Activated CD4-positive, alpha-beta T cell treated with anti-CD3 and anti-CD28 coated beads, Interleukin-2, amount 50 U/mL, for 24 hours (primary cell): Measurements from ENCODE around the gene PDCD7.
"Not testable (repeated sequence)": the region's sequence is repeated elsewhere in the genome, so short reads cannot be mapped to it uniquely, and the experiment has no call there.

Experiments
- DNase-seq, 2 donors: peaks; one replicate each; pipeline ENCODE4 v3.0.0-alpha.2; 2020; ENCODE audit warnings: low read depth in 1 of 2, low spot score in 1 of 2

The PDCD7 gene

DNA sequence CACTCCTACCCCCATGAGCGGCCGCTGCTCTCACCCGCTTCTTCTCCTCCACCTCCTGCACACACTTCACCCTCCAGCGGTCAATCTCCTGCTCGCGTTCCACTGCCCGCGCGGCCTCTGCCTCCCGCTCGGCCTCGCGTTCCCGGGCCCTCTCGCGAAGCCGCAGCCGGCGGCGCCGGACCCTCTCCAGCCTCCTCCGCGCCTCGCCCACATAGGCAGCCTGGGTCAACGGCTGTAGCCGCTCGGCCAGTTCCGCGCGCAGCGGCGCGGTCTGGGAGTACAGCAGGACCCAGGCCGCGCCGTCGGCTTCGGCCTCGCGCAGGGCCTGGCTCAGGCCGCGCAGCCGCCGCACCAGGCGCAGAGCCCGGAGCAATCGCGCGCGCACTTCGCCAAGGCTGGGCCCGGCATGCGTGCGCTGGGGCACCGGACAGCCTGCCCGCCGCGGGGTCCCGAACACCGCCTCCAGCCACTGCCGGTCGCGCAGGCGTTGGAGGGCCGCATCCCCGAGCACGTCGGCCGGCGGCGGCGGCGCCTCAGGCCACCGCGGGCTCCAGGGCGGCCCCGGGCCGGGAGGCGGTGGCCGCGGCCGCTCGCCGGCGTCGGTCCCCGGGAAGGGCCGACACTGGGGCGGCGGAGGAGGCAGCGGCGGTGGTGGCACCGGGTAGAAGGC, 595 bp downstream of the PDCD7 start:
- DNase-seq, result peak in 1 of 2 donors; percentile 2

DNA sequence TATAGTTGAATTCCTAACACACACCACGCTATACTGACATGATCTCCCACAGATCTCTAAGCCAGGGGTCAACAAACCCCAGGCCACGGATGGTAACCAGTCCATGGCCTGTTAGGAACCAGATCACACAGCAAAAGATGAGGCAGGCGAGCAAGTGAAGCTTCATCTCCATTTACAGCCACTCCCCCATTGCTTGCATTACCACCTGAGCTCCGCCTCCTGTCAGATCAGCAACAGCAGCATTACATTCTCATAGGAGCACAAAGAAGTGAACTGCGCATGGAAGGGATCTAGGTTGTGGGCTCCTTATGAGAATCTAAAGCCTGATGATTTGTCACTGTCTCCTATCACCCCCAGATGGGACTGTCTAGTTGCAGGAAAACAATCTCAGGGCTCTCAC, 2.7 kb downstream of the PDCD7 start:
- no peak for DNase-seq

DNA sequence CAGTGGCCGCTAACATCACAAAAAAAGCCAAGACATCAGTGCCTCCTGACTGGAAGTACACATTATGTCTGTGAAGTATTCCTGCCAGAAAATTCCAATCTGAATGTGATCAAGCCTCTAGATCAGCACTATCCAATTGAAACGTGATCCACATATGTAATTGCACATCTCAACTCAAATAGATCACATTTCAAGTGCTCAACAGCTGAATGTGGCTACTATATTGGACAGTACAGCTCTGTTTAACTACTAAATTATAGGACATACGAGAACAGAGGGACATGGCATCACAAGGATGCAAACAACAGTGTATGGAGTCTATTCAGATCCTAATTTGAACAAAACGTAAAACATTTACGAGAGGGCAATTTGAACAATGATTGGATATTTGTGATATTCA, 18.1 kb downstream of the PDCD7 start:
- no peak for DNase-seq

DNA sequence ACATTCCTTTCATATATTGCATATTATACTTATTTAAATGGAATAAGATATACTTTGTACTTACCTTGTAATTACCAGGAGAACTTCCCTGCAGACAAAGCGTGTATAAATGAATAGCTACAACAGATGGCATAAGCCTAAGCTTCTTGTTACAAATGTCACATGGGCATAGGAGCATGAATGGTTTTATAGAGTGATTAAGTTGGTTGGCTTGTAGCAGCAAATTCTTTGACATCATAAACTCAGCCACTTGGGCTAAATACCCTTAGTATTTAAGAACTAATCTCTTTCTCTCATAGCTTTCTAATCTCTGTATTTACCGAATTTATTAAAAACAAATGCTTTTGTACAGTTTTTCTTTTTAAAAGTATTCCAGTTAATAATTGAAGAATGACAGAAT, 18.5 kb downstream of the PDCD7 start, which contains the start of gene UBAP1L:
UBAP1L (minus strand) TSS at position 115 of the 400 bp plus-strand sequence. CDS start 8,985 bp downstream, outside the sequence.
- no peak for DNase-seq

DNA sequence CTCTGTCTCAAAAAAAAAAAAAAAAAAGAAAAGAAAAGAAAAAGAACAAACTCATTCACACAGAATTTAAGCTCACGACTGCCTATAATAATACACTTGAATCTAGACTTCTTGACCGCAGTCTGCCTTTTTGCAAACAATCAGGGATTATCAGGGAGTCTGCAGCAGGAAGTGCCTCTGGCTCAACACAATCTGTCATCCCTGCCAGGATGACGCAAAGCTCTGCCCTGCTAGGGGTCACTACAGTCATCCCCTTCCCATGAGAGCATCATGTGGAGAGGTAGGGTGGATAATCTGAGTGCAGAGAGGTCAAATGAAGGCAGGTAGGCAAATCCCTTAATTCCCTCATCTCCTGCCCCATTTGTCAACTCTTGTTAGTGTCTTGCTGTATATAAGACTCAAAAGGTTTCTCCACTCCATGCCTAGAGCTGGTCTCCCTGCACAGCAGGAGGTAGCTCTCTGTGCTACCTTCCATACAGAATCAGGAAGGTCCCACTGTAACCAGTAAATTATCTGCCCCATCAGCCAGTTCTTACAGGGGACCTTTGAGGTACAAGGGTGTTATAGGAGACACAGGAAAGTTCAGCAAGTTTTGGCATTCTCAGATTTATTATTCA, 22.8 kb downstream of the PDCD7 start:
- no peak for DNase-seq

DNA sequence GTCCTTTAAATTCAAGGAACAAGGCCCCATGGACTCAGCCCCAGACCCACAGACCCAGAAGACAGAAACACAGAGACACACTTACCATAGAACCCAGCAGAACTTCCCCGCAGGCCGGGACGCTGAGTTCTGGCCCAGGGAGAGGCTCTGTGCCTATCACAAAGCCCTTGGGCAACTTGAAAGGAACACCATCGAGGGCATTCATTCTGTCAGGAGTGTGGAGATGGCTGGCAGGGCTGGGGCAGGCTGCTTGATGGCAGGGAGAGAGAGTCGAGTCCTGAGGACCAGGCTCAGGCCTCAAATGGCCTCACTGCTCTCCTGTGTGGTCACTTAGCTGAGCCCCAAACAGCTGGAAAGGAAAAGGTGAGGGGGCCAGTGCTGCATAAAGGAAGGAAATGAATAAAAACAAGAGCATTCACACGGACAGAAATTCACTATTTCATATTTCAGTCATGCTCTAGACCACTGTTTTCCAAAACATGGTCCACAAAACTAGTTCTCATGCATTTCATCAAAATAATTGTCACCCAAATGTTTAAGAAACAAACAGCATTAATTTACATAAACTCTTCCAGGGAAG, 27.5 kb downstream of the PDCD7 start:
- DNase-seq, result no peak

DNA sequence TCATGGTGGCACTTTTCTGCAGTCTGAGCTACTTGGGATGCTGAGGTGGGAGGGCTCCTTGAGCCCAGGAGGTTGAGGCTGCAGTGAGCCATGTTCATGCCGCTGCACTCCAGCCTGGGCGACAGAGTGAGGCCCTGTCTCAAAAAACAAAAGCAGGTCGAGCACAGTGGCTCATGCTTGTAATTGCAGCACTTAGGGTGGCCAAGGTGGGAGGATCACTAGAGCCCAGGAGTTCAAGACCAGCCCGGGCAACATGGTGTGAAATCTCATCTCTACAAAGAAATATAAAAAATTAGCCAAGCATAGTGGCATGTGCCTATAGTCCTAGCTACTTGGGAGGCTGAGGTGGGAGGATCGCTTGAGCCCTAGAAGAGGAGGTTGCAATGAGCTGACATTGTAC, 28.6 kb downstream of the PDCD7 start:
- DNase-seq, result no peak

DNA sequence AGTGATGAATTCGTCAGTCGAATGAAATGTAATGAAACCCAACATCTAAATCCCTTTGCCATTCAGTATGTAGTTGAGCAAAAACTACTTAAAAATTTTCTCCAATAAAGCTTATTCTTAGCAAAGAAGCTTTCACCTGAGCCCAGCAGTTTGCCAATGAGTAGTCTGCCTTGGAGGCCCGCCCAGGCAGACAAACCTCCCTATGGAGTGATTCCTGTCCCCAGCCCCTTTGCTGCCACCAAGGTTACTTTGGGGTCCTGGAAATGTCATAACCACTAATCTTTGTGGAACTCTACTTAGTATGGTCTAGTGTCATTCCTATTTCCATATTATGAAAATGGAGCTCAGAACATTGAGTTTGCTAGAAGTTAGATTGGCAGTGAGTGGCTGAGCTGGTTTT, 30.7 kb downstream of the PDCD7 start:
- no peak for DNase-seq

DNA sequence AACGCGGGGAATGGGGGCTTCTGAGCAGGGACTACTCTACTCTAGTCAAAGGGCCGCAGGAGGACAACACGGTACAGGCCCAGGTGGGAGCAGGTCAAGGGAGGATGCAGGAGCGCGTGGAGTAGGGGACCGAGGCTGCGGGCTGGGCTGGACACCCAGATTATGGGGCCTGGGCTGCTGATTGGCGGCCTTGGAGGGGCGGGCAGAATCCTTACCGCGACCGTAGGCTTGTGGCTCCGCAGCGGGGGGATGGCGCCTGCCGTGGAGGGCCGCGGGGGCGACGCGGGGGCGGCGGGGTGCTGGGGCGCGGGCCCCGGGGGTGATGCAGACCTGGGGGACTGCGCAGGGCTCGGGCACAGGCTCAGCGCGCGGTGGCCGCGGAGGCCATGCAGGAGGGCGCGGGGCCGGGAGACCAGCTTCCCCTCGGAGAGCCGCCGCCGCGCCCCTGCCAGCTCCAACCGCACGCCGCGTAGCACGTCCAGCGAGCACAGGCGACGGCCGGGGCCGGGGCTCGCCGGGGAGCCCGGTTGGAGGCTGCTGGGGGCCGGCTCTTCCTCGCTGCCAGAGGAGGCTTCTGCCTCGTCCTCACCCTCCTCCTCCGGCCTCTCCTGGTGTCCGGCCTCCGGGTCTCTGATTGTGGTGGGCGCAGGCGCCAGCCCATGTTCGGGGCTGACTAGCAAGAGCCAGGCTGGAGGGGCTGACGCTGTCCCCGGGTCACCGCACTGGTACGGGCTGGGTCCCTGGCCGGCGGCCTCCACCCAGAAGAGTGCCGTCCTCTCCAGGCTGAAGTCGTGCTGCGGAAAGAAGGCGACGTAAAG, 31.5 kb downstream of the PDCD7 start:
- no peak for DNase-seq

DNA sequence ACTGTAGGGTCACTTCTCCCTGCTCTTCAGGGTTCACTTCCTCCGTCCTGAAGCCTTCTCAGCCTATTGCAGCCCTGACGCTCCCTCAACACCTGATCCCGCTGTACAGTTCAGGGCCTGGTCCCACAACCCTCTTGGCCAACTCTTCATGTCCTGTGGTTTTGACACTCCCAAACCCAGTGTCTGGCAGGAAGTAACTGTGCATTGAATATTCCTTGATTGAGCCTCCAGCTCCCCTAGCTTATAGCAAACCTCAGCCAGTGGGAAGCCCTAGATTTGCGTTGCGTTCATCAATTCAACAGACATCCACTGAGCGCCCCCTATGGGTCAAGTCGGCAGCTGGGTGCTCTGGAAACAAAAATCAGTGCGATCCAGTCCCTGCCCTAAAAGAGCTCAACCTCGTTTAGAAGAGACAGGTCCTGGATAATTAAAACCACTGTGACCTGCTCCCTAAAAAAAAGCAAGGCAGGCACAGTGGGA, 32.2 kb downstream of the PDCD7 start:
- peak in 1 of 2 donors; percentile 21 for DNase-seq

DNA sequence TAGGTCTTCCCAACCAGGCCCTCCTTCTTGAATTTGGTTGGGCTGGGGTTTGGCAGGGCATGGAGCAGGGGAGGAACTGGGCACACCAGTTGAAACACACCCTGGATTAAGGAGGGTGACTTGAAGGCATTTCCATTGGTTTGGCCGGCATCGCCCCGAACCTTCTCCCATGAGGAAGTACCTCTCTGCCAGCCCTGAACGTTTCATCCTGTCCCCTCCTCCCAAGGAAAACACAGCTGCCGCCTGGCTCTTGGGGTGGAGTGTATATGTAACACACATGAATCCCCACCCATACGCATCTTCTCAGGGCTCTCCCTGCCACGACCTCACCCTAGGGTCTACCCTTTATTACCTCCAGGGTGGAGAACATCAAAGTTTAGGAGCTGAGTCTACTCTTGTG, 33.2 kb downstream of the PDCD7 start:
- DNase-seq, result no peak

DNA sequence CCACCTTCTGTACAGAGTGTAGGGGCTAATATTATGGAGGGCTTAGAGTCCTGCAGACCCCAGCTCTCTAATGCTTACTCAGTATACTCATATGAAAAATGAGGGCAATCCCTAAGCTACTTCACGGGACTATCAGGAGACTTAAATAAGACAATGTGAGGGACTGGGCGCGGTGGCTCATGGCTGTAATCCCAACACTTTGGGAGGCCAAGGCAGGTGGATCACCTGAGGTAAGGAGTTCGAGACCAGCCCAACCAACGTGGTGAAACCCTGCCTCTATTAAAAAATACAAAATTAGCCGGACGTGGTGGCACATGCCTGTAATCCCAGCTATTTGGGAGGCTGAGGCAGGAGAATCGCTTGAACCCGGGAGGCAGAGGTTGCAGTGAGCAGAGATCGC, 33.8 kb downstream of the PDCD7 start:
- DNase-seq, result not testable (repeated sequence)

DNA sequence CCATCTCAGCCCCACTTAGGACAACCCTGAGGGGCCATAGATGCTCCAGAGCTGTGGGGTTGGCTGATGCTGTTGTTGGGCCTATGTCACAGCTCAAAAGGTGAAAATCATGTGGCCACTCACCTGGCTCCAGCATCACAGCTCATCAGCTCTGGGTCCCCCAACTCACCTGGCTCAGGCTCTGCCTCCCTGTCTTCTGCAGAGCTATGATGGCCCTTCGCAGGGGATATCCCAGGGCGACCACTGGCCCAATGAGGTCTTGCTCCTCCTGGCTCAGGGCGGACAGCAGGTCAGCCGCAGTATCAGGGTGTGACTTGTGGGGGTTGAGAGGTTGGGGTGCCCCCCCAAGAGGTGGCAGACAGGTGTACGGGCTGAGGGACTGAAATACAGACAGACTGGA, 34.3 kb downstream of the PDCD7 start:
- DNase-seq, result no peak

DNA sequence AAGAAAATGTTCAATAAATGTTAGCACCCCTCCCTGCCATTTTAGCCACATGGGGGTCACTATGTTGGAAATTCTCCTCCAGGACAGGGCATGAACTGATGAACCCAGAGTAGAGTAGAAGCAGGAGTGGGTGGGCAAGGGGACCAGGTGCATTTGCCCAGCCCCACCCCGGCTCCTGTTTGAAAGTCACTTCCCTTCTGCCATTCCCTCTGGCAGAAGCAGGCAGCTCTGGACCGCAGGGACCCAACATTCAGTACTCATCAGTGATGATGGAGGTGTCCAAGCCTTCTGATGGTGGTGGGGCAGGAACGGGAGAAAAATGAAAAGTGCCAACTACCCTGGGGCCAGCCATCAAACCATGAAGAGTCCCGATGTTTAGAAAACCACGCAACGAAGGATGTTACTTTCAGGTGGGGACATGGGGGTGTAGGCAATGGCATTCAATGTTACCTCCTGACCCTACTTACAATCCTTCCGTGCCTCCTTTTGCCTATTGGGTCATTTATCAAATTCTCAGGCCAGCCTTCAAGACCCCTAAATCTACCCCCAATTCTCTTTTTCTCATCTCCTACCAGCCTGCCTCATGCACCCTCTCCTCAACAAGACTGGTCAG, 35.9 kb downstream of the PDCD7 start:
- no peak for DNase-seq

DNA sequence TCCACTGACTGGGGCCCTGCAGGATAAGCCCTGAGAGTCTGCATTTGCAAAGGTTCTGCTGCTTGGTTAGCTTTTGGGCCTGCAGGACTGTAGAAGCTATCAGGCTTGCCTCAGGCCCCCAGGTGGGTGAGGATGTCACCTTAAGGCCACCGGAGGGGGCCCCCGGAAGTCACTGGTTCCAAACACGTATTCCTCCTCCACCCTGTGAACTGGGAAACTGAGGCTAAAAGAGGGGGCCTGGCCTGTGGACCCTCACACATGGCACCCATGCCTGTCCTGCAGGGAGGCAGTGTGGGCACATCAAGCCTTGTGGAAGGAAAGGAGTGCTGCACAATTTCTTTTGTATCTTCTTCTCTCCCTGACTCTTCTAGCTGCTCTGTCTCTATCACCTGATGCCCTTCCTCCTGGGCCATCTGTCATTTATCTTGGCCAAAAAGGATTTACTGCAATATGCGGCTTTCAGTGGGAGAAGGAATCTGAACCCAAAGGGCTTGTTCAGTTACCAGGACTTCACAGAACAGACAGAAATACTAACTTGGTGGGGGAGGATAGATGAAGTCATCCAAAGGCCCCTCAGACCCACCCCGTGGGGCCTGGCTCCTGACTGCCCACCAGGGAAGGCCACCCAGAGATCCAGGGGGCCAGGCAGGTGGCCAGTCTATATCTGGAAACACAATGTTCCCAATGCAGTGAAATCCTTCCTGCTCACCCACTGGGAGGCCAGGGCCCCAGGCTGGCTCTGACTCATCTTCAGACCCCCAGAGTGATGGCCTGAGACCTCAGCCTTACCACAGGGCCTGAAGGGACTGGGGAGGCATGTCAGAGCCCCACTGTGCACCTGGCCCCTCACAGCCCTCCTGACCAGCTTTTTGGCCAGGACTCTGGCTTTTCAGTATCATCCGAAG, 36.9 kb downstream of the PDCD7 start:
- DNase-seq, result no peak

DNA sequence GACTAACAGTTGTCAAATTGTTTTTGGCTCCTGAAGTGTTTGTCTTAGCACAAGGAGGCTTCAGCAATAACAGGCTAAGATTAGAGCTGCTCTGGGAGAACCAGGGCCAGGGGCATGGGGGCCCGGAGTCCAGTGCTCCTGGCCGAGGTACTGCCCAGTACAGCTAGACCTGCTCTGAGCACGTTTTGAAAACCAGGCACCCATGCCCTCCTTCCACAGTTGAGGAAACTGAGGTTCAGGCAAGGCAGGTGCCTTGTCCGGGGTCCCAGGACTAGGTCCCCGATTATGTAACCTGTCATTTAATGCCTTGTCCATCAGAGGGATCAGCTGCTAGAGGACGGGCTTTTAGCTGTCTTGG, 37.9 kb downstream of the PDCD7 start:
- no peak for DNase-seq

DNA sequence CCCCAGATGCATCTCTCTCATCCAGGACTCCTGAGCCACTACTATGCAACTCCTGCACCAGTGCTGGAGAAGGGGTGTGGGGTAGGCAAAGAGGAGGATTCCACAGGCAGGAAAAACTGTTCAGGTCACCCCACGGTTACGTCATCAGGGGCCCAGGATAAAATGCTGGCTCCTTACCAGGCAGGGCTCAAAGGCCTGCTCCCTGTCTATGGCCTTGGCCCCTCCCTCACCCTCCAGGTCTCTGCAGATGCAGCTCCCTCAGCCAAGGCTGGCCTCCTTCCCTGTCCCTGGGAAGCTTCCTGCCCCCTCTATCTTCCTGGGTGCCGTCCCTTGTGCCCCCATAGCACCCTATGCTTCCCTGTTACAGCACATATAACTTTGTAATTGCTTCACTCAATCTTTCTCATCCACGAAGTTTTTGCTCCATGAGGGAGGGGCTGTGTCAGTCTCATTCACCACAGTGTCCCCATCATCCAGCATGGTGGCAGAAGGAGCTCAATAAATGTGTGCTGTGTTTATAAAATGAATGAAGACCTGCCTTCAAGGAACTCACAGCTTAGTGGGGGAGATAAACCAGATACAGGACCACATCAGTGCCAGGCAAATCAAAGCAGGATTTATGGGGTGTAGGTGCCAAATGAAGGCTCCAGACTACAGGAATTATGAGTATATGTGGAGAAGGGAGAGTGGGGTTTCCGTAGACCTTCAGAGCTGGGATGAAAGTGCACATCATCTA, 38.4 kb downstream of the PDCD7 start:
- DNase-seq, result no peak

DNA sequence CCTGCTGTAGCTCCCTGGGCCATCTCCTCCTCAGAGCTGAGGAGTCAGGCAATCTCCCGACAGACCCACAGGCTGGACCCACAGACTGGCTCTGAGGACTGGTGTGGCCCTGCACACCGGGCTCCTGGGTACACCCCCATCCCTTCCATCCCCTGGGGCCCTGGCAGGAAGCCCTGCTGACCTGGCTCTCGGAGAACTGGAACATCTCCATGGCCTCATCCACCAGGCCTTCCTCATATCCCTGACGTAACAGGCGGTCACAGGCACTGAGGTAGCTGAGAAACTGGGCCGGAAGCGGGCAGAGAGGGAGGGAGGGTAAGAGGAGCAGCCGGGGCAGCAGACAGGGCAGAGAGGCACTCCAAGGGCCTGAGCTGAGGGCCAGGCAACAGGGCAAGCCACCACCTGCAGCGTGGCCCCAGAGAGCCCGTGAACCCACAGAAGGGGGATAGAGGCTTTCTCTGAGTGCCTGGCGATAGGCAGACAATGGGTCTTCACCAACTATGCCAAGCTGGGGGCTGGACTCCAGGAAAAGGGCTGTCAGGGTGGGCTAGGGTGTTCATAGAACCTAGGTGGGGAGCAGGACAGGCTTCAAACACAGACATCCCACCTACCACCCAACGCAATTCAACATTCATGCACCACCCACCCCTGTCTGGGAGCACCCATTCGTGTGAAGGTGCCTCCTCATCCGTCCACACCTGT, 39.2 kb downstream of the PDCD7 start:
- no peak for DNase-seq

DNA sequence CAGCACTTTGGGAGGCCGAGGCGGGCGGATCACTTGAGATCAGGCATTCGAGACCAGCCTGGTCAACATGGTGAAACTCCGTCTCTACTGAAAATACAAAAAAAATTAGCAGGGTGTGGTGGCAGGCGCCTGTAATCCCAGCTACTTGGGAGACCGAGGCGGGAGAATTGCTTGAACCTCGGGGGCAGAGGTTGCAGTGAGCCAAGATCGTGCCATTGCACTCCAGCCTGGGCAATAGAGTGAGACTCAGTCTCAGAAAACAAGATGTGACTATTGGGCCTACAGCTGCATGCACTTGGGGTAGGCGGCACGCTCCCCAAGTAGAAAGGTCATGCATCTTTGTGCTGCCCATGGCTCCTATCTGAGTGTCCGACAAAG, 39.8 kb downstream of the PDCD7 start:
- not testable (repeated sequence) for DNase-seq
